DMS53 (cell line): ENCODE data around the gene KCNJ5.
"Not testable (repeated sequence)": the region's sequence is repeated elsewhere in the genome, so short reads cannot be mapped to it uniquely, and the experiment has no call there.

Source experiments
- DNase-seq: peaks from one replicate; lab custom pipeline; 2025; lab: John Stamatoyannopoulos, UW

KCNJ5 gene

DNA sequence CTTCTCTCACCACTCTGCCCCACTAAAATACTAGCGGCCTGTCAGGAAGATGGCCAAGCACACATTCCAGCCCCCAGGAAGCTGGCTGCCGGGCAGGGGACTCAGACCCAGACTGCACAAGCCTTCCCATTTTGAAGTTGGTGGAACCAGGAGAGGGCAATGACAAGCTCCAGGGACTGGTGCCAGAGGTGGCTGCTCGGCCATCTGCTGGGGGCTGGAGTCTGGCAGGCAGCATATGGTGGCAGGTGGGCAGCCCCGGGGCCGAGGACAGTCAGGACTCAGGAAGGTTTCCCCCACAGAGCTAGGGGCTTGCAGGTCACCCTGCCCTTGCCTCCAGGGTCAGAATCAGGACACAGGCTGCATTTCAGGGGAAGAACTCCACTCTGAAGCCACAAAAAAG lies 22.6 kb downstream of the KCNJ5 start:
- DNase-seq: no peak

DNA sequence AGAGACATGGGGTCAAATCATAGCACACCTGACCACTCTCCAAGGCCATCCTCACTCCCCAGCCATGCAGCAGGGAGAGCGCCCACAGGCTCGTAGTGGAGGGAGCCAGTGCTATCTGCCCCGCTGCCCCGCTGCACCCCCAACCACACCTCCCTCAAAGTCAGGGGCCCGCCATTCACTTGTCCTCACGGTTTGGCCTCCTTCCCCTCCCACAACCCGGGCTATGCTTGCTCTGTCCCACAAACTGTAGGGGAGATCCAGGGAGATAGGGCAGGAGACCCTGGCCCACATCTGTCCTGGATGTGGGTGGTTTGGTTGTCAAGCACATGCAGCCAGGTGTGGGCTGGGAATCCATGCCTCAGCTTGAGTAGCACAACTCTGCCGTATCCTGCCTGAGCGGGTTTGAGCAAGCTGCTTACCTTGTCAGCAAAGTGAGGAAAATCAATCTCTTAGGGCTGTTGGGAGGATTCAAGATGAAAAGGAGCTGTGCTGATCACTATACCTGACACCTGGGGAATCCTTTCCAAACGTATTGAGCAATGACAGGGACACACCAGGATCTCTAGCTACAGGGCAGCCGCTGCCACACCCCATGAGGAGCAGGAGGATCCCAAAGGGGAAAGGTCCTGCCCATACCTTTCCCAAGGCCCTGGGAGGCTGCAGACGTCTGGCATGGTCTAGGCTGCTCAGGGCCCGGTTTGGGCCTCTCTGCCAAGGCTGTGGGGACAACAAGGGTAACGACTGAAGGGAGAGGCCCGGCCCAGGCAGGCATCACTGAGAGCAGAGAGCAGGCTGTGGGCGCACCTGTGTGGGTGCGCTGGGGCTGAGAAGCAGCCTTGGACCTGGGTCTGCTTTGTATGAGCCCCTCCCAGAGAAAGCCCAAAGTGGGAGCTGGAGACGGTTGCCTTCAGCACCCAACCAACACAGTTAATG lies 23.3 kb downstream of the KCNJ5 start:
- no peak for DNase-seq

DNA sequence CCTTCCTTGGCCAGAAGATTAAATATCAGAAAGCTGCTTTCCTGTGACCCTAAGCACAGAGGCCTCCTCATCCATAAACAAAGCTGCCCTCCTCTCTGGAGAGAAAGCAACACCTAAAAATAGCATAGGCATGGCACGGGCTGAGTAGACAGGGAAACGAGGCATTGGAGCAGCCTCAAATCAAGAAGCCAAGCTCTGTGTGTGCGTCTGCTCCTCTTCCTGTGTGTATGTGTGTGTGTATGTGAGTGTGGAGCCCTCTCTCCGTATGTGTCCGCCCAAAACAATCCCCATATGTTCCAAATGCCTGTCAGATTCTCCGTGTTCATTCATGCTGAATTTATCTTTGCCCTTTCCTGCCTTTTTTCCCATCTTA lies 24.0 kb downstream of the KCNJ5 start:
- no peak for DNase-seq

- DNase-seq: no peak
These were observed 24.9 kb downstream of the KCNJ5 start for GRCh38 chr11:128916037-128916572.

GRCh38 chr11:128916681-128917080 lies 25.5 kb downstream of the KCNJ5 start:
- DNase-seq: no peak

GRCh38 chr11:128917144-128917724 lies 26.1 kb downstream of the KCNJ5 start:
- no peak for DNase-seq

DNA sequence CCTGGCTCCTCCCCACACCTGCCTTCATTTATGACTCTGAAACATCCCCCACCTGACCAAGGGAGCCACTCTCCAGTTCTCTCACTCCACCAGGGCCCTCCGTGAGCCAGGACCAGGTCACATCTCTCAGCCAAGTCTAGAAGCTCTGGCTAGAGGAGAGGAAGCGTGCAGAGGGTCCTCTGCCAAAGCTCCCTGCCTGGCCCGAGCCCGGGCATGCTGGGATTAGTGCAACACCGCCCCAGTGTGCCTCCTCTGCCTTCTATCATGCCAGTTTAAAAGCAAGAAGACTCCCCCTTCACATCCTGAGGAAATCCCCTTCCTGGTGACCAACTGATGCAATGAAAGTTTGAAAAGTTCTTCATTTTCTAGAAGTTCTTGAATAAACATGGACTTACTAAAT lies 28.1 kb downstream of the KCNJ5 start:
- no peak for DNase-seq

DNA sequence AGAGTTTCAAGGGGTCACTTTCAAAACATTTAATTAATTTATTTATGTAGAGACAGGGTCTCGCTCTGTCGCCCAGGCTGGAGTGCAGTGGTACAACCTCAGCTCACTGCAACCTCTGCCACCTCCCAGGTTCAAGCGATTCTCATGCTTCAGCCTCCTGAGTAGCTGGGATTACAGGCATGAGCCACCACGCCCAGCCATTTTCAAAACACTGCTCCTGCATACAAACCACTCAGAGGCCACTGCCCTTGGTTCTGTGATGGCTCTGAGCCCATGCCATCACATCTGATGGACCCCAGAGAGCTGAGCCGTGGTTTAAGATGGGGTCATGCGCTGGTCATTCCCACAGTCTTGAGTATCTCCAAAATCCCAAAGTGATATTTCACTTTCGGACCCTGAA lies 28.5 kb downstream of the KCNJ5 start:
- not testable (repeated sequence) for DNase-seq

DNA sequence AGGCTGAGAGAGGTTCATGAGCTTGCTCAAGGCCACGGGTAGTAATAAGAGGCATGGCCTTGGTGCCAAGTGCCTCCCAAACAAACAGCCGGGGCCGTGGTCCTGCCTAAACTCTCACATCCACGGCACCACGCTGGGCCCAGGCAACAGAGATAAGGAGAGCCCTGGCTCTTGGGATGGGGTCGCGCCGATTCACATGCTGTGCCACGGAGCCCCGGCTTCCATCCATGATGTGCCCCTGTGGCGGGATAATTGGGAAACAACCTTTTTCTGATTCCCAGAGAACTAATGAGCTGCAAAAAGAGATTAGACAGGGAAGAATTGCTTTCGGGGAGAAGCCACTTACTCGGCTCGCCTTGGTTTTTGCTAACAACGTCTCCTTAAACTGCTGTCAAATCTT lies 29.5 kb downstream of the KCNJ5 start:
- DNase-seq: no peak

DNA sequence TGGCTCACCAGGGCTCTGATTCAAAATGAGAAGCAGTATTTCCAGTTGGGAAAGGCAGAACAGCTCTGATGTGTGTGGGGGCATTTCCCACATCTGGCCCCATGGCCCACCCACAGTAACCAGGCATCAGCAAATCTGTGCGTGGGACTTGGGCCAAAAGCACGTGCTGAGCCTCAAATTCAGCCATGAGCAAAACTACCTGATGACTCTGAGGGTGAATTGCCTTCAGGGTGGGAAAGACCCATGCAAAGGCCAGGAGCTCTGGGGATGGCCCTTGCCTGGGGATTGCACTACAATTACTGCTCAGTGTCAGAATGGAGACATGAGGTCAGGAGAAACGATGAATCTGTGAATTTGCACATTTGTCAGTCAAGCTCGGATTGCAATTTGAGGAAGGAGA lies 30.6 kb downstream of the KCNJ5 start:
- DNase-seq: no peak

DNA sequence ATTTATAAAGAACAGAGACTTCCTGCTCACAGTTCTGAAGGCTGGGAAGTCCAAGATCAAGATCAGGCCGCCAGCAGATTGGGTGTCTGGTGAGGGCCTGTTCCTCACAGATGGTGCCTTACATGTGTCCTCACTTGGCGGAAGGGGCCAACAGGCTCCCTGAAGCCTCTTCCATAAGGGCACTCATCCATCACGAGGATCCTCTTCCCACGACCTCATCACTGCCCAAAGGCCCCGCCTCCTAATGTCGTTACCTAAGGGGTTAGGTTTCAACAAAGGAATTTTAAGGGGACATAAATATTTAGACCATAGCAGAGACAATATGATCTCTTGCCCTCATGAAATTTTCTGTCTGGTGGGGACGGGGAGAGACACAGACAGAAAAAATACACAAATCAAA lies 32.9 kb downstream of the KCNJ5 start:
- DNase-seq: no peak

DNA sequence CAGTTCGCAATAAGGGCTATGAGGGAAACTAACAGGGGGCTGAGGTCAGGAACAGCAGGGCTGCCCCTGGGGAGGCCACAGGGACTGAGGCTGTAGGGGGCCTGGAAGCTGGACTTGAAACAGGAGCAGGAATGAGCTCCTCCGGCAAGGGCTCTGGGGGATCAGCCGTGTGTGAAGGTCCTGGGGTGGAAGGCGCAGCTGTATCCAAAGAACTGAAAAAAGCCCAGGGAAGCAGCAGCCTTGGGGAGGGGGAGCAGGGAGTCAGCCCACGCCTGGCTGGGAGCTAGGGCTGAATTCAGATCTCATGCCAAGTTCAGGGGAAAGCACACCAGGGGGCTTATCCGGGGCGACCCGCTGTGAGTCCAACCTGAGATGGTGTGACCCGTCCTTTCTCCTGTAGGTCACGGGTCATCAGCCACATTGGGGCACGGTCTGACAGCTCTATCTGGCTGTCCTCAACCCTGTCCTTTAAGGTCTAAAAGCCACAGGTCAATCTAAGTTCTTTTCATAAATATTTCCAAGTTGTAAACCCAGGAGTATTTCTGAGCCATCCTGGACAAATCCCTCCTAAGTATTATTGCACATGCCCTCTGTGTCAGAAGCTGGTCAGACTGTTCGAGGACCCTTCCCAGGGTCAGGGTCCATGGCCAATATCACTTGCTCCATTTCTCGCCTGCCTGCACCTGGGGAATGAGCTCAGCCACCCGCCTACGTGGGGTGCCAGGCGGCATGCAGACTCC lies 33.5 kb downstream of the KCNJ5 start:
- no peak for DNase-seq

DNA sequence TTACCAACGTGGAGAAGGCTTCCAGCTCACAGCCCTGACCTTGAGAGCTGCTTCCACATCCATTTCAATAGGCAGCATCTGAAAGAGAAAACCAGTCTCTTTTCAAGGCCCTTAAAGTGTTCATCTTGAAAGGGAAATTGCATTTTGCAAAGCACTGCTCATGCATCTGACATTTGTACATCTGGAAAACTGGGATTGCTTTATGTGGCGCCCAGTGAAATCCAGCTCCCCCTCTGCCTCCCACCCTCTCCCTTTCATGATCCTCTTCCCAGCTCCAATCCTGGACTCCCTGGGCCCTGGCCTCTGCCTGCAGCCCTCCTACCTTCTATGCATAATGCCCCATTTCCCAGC lies 34.1 kb downstream of the KCNJ5 start:
- no peak for DNase-seq

- no peak for DNase-seq
These were observed 34.8 kb downstream of the KCNJ5 start for GRCh38 chr11:128926000-128926399.

DNA sequence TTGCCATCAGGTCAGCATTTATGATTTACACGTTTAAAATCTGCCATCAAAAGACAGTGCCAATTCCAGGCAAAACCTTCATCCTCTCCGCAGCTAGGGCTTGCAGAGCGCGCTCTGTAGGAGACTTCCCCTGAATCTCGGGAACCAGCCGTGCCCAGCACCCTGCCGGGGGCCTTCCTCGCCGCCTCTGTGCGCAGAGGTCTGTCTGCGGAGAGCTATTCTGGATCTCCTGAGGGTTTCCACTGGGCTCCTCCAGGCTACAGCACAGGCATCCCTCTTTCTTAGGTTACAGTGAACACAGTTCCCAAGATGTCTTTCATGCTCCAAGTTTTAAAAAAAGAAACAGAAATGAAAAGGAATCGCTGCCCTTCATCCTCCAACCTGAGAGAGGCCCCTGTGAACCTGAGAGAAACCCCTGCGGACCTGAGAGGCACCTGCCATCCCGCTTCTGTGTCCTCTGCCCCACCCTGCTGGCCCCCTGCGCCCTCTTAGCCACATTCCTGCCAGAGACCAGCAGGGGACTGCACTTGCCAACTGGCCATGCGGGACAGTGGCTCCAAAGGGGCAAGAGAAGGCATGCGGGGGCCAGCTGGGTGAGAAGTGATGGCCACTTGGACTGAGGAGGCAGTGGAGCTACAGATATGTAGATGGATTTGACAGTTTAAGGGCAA lies 35.4 kb downstream of the KCNJ5 start:
- DNase-seq: no peak

- no peak for DNase-seq
These were observed 35.9 kb downstream of the KCNJ5 start for GRCh38 chr11:128927108-128927461.

GRCh38 chr11:128927683-128928336 lies 36.7 kb downstream of the KCNJ5 start:
- no peak for DNase-seq

GRCh38 chr11:128928400-128928799 lies 37.2 kb downstream of the KCNJ5 start:
- no peak for DNase-seq

- DNase-seq: no peak
These were observed 38.3 kb downstream of the KCNJ5 start for GRCh38 chr11:128929468-128929867.

DNA sequence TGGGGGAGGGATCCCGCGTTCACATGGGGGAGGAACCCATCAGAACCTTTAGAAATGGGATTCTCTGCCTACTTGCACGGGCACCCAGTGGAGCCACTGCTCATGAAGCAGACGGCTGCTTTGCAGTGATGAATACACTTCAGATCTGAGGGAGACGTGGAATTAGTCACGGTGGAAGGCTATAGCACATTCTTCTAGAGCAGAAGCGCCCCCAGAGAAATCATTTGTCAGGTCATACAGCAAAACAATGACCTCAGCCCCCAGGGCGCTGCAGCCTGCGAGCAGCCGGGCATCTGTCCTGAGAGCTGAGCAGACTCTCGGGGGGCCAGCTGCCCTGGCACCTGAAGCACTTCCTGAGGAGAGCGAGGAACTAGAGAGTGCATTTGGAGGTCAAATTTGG lies 38.8 kb downstream of the KCNJ5 start:
- DNase-seq: peak; percentile 20

DNA sequence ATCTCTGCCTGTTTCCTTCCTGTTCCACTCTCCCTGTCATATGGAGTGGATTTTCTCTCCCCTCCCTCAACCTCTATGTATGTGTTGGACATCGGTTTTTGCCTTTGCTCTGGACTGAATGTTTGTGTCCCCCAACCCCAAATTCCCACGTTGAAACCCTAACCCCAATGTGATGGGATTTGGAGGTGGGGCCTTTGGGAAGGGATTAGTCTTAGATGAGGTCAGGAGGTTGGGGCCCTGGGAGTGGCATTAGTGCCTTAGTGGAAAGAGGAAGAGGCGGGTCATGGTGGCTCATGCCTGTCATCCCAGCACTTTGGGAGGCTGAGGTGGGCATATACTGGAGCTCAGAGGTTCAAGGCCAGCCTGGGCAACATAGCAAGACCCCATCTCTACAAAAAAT lies 39.9 kb downstream of the KCNJ5 start:
- DNase-seq: no peak

GRCh38 chr11:128931668-128932067 lies 40.5 kb downstream of the KCNJ5 start:
- DNase-seq: no peak
